A549 (cell line): Measurements from ENCODE around the gene HTRA1. TPM values are rescaled to one million over a fixed set of nuclear protein-coding genes. Genes with fewer than 3 reads are reported as not detected.

ENCODE experiments used
- ATAC-seq, 2 experiments: fragments of 200-7000 bp in 1 of 2; fragments of >200 bp in 1 of 2; cut with Nextera tagmentation in 1 of 2; cut with Tn5 transposase in 1 of 2; 3 replicates each; pipeline versions ENCODE4 v1.8.0 to v1.9.1; 2018 to 2020; ENCODE audit warnings: mild to moderate bottlenecking in 1 of 2, moderate library complexity in 1 of 2
- CTCF ChIA-PET: fragments of 300-600 bp; sonication (Branson Sonifier 250); formaldehyde crosslinking; extraction: SDS; loops from one replicate; lab custom pipeline; 2021; ENCODE audit warnings: antibody characterized with exemption, inconsistent platforms; lab: Yijun Ruan, JAX
- POLR2A ChIA-PET: fragments of 350-600 bp; formaldehyde crosslinking; extraction: SDS; loops from one replicate; lab custom pipeline; 2021; ENCODE audit warnings: antibody characterized with exemption, inconsistent platforms; lab: Yijun Ruan, JAX
- DNase-seq, 2 experiments: peaks; one replicate each; pipeline versions ENCODE4 v3.0.0 to v3.0.0-alpha.2; 2011 to 2016; ENCODE audit warnings: low read depth in 1 of 2, low spot score in 1 of 2
- FAIRE-seq: peaks from 2 replicates; lab custom pipeline; 2011; peaks lifted over from hg19 to GRCh38; lab: Jason Lieb, UNC
- H3K27ac ChIP-seq, 2 experiments: fragments of >200 bp; sonication (Bioruptor Twin); formaldehyde crosslinking; 3 replicates each; pipeline ENCODE4 v1.5.1; 2016 to 2017
- H3K4me1 ChIP-seq: fragments of >200 bp; sonication (Bioruptor Twin); formaldehyde crosslinking; 3 replicates; pipeline ENCODE4 v1.6.1; 2016
- H3K4me2 ChIP-seq: fragments of >200 bp; sonication (Bioruptor Twin); formaldehyde crosslinking; 3 replicates; pipeline ENCODE4 v1.6.1; 2016
- H3K4me3 ChIP-seq: fragments of >200 bp; sonication (Bioruptor Twin); formaldehyde crosslinking; 3 replicates; pipeline ENCODE4 v1.5.1; 2016
- H3K9me3 ChIP-seq: fragments of >200 bp; sonication (Bioruptor Twin); formaldehyde crosslinking; 3 replicates; pipeline ENCODE4 v1.6.1; 2016
- ATOH8 ChIP-seq: fragments of 250-450 bp; sonication (Bioruptor Pico); IDR thresholded peaks from 2 replicates; pipeline ENCODE4 v1.5.0; 2020; ENCODE audit warnings: low read depth, mild to moderate bottlenecking, moderate library complexity
- BHLHE40 ChIP-seq: IDR thresholded peaks from 2 replicates; pipeline ENCODE4 v1.6.1; 2012; ENCODE audit warnings: low read depth, low read length, inconsistent platforms
- CHD4 ChIP-seq: fragments of 200-600 bp; sonication (generic); IDR thresholded peaks from 2 replicates; pipeline ENCODE4 v1.6.1; 2016; ENCODE audit warnings: antibody characterized with exemption, mild to moderate bottlenecking, borderline replicate concordance
- E2F6 ChIP-seq: IDR thresholded peaks from 2 replicates; pipeline ENCODE4 v1.6.1; 2012; ENCODE audit warnings: low read depth, borderline replicate concordance
- ELK1 ChIP-seq: fragments of 150-350 bp; IDR thresholded peaks from 2 replicates; pipeline ENCODE4 v1.6.1; 2014; ENCODE audit warnings: low read depth, mild to moderate bottlenecking, low read length
- FOSB ChIP-seq: fragments of 250-450 bp; sonication (Bioruptor Pico); IDR thresholded peaks from 2 replicates; pipeline ENCODE4 v1.5.0; 2020; ENCODE audit warnings: mild to moderate bottlenecking, moderate library complexity
- FOSL2 ChIP-seq, 2 experiments: fragments of 450-650 bp in 1 of 2; fragments of >200 bp in 1 of 2; sonication (Bioruptor Twin) in 1 of 2; formaldehyde crosslinking; IDR thresholded peaks; 2 replicates each; pipeline versions ENCODE4 v1.5.0 to v1.6.1; 2016 to 2020; ENCODE audit warnings: mild to moderate bottlenecking in 1 of 2, moderate library complexity in 1 of 2
- GATA3 ChIP-seq: IDR thresholded peaks from 2 replicates; pipeline ENCODE4 v1.6.1; 2012; ENCODE audit warnings: borderline replicate concordance
- HDAC2 ChIP-seq: fragments of 200-600 bp; sonication (generic); IDR thresholded peaks from 2 replicates; pipeline ENCODE4 v1.6.1; 2016
- HEYL ChIP-seq: fragments of 250-450 bp; sonication (Bioruptor Pico); IDR thresholded peaks from 2 replicates; pipeline ENCODE4 v1.8.0; 2021; ENCODE audit warnings: mild to moderate bottlenecking, moderate library complexity
- HMGXB4 ChIP-seq: fragments of 250-450 bp; sonication (Bioruptor Pico); IDR thresholded peaks from 2 replicates; pipeline ENCODE4 v1.5.0; 2021; ENCODE audit warnings: mild to moderate bottlenecking, moderate library complexity, borderline replicate concordance
- HOXA7 ChIP-seq: fragments of 250-450 bp; sonication (Bioruptor Pico); IDR thresholded peaks from 2 replicates; pipeline ENCODE4 v1.5.0; 2020; ENCODE audit warnings: mild to moderate bottlenecking, moderate library complexity
- JUN ChIP-seq, 2 experiments: fragments of >200 bp; sonication (Bioruptor Twin); formaldehyde crosslinking; IDR thresholded peaks; 2 replicates in 1 of 2; 3 replicates in 1 of 2; pipeline ENCODE4 v1.6.1; 2016 to 2017
- KDM5A ChIP-seq: fragments of 200-600 bp; sonication (generic); IDR thresholded peaks from 2 replicates; pipeline ENCODE4 v1.6.1; 2016; ENCODE audit warnings: antibody characterized with exemption, mild to moderate bottlenecking
- PBX3 ChIP-seq: IDR thresholded peaks from 2 replicates; pipeline ENCODE4 v1.6.1; 2012
- POLR2AphosphoS2 ChIP-seq: conservative IDR thresholded peaks from 2 replicates; pipeline ENCODE4 v1.6.1; 2012; ENCODE audit warnings: low read length, improper control_type of control experiment, inconsistent platforms
- REST ChIP-seq: fragments of 200-600 bp; sonication (generic); IDR thresholded peaks from 2 replicates; pipeline ENCODE4 v1.6.1; 2016; ENCODE audit warnings: antibody characterized with exemption, mild to moderate bottlenecking, moderate library complexity
- RNF2 ChIP-seq: fragments of 200-600 bp; sonication (generic); IDR thresholded peaks from 2 replicates; pipeline ENCODE4 v1.6.1; 2016; ENCODE audit warnings: low read depth, mild to moderate bottlenecking, antibody characterized with exemption, moderate library complexity, borderline replicate concordance
- TFCP2L1 ChIP-seq: fragments of 250-450 bp; sonication (Bioruptor Pico); IDR thresholded peaks from 2 replicates; pipeline ENCODE4 v1.5.0; 2021; ENCODE audit warnings: mild to moderate bottlenecking
- WGBS: methylation state at CpG from one replicate; pipeline ENCODE4 v1.1.6; 2017; ENCODE audit errors: missing lambda C conversion rate; 5-methylcytosine and 5-hydroxymethylcytosine counted together
- polyA plus RNA-seq, 4 experiments: library from polyadenylated mRNA; depleted of rRNA in 3 of 4; stranded (reverse); fragments of >200 nt; fragmentation: RNase III in 1 of 4; extraction: RNeasy Plus Mini Kit Qiagen cat#74134 plus additional on column Dnase treatment in 1 of 4; gene quantifications; 2 replicates in 3 of 4; 3 replicates in 1 of 4; pipeline ENCODE4 v1.2.3, GENCODE V29; 2011 to 2017

Gene HTRA1
- polyA plus RNA-seq, 2 of the 4 experiments (the other 2 are of a cell fraction) = 50.7 to 65.6 TPM

GRCh38 chr10:122484276-122485060 is 23.1 kb downstream of the HTRA1 start:
- no peak overlapping the region for H3K4me2 ChIP-seq
- no peak overlapping the region for H3K27ac ChIP-seq
- ATAC-seq = no peak
- no peaks in the 10 kb centered on the region for H3K4me1 ChIP-seq
- no peak for FAIRE-seq
- POLR2A ChIA-PET = no interaction called here
- no peak overlapping the region for H3K4me3 ChIP-seq
- DNase-seq = no peak
- peaks cover 4% of the 10 kb centered on the region; the same call in 1 of the 3 replicates for H3K9me3 ChIP-seq
- CTCF ChIA-PET = interaction anchor here (1.2 kb wide), 2 partner anchors 14 to 81 kb away, joined by 3 to 4 read pairs; no protein-coding TSS in a partner anchor
- WGBS = 80% methylated on average over 11 of the region's 11 CpGs
- TF ChIP-seq TFCP2L1 (CRISPR knock-in tag) (no peak), FOSL2 (IDR thresholded peaks at IDR 0.05) (no peak), FOSL2 (CRISPR knock-in tag; IDR thresholded peaks at IDR 0.05) (no peak), KDM5A (no peak), BHLHE40 (no peak), GATA3 (no peak), ATOH8 (no peak), HEYL (CRISPR knock-in tag) (no peak), FOSB (no peak), REST (no peak), HOXA7 (no peak), E2F6 (no peak), JUN (IDR thresholded peaks at IDR 0.05) (no peak), RNF2 (no peak), CHD4 (no peak), HDAC2 (no peak), ELK1 (no peak), HMGXB4 (CRISPR knock-in tag) (no peak), POLR2AphosphoS2 (no peak), PBX3 (no peak)
- TF ChIP-seq, all 56 proteins: peak for 0
